Lower lobe of right lung (tissue), 2 donors: Measurements from ENCODE around the gene CCDC30. TPM values are rescaled to one million over a fixed set of nuclear protein-coding genes. Genes with fewer than 3 reads are reported as not detected.

Experiments used
- ATAC-seq, 2 donors: fragments of 200-7000 bp; cut with Tn5 transposase; one replicate each; pipeline ENCODE4 v1.9.1; 2020 to 2022; ENCODE audit warnings: mild to moderate bottlenecking in 2 of 2, moderate library complexity in 2 of 2
- DNase-seq: peaks from one replicate; pipeline ENCODE4 v3.0.0-alpha.2; 2020
- H3K27ac ChIP-seq: fragments of 200-600 bp; one replicate; pipeline ENCODE4 v1.8.0; 2022
- H3K27me3 ChIP-seq: fragments of 200-600 bp; one replicate; pipeline ENCODE4 v1.8.0; 2022; ENCODE audit warnings: low read depth
- H3K36me3 ChIP-seq: fragments of 200-600 bp; one replicate; pipeline ENCODE4 v1.8.0; 2022; ENCODE audit warnings: mild to moderate bottlenecking
- H3K4me1 ChIP-seq: fragments of 200-600 bp; one replicate; pipeline ENCODE4 v1.8.0; 2022
- H3K4me3 ChIP-seq: fragments of 200-600 bp; one replicate; pipeline ENCODE4 v1.8.0; 2022; ENCODE audit warnings: mild to moderate bottlenecking
- H3K9me3 ChIP-seq: fragments of 200-600 bp; one replicate; pipeline ENCODE4 v1.8.0; 2022
- CTCF ChIP-seq: fragments of 200-600 bp; IDR thresholded peaks from one replicate; pipeline ENCODE4 v1.8.0; 2022; ENCODE audit warnings: antibody characterized with exemption, mild to moderate bottlenecking
- intact Hi-C: fragments of 100-400 bp; cut with DNase I; formaldehyde crosslinking; loops from one replicate; pipeline ENCODE4 v1.11.0; 2022
- total RNA-seq: library from RNA; stranded (reverse); fragmentation: NEBNext Ultra II Directional; extraction: Animal tissue kit (Norgen Biotek cat#: 25700); gene quantifications from one replicate; pipeline ENCODE4 v1.2.1, GENCODE V29; 2021
- donor health status: DM: no; HTN: yes; CAD: no; lungs with severe emphysema.

Gene CCDC30
- total RNA-seq, 1 donor from 2014 or later, result 10.2 TPM

DNA sequence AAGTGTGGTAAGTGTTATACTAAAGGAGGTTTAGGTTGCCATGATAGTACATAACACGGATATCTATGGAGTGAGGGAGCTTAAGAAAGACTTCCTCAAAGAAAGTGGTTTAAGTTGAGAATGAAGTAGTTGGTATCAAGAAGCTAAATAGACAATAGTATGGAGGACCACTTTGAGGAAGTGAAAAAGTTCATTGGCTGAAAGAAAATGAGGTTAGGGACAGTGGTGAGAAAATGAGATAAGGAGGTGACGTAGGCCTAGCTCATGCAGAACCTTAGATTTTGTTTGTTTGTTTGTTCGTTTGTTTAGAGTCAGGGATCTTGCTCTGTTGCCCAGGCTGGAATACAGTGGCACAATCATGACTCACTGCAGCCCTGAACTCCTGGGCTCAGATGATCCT is 122.9 kb downstream of the CCDC30 start:
- intact Hi-C loops, result no loop called here

DNA sequence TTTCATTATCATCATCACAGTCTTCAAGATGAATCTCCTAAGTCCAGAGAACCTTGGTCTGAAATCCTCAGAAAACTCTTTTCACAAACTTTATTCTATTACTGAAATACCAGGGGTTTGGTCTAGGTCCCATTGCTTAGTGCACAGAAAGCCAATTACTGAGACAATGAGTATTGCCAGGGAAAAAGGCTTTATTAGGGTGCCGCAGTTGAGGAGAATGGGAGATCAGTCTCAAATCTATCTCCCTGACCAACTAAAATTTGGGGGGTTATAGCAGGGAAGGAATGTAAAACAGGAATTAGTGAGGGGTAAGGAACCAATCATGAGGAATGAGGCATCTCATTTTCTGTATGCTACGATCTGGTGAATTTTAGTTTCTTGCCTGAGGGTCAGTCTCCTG is 124.7 kb downstream of the CCDC30 start:
- no peaks in the 10 kb centered on the region for H3K36me3 ChIP-seq
- no peak for TF ChIP-seq CTCF
- H3K9me3 ChIP-seq, result peaks cover 8% of the 10 kb centered on the region
- no peak overlapping the region for H3K27ac ChIP-seq
- ATAC-seq (no peak), DNase-seq (no peak)
- no peaks in the 10 kb centered on the region for H3K27me3 ChIP-seq
- H3K4me1 ChIP-seq, result no peaks in the 10 kb centered on the region
- H3K4me3 ChIP-seq, result no peak overlapping the region
- intact Hi-C loops, result no loop called here

More for the DNA sequence above, 122.9 kb downstream of the CCDC30 start:
- Histone ChIP-seq H3K4me3 (no peak overlapping the region), H3K27me3 (no peaks in the 10 kb centered on the region), H3K9me3 (peaks cover 8% of the 10 kb centered on the region), H3K36me3 (no peaks in the 10 kb centered on the region), H3K4me1 (no peaks in the 10 kb centered on the region), H3K27ac (no peak overlapping the region)
- no peak for ATAC-seq
- DNase-seq, result no peak
- TF ChIP-seq CTCF, result no peak

DNA sequence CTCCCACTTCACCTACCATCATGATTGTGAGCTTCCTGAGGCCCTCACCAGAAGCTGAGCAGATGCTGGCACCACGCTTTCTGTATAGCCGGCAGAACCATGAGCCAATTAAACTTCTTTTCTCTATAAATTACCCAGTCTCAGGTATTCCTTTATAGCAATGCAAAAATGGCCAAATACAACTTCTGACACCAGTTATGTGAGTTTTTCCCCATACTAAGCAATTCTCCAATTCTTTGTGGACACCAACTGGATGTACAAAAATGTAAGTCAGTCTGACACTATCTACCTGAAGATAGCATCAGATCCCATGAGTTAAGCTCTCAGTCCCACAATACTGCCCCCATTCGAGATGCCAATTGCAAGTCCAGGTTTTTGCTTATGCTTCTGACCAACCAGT is 129.7 kb downstream of the CCDC30 start:
- ATAC-seq (no peak), DNase-seq (no peak)
- no peaks in the 10 kb centered on the region for H3K27me3 ChIP-seq
- no peak overlapping the region for H3K27ac ChIP-seq
- H3K9me3 ChIP-seq, result peaks cover 4% of the 10 kb centered on the region
- intact Hi-C loops, result no loop called here
- H3K4me1 ChIP-seq, result no peaks in the 10 kb centered on the region
- no peak overlapping the region for H3K4me3 ChIP-seq
- TF ChIP-seq CTCF, result no peak
- H3K36me3 ChIP-seq, result no peaks in the 10 kb centered on the region

DNA sequence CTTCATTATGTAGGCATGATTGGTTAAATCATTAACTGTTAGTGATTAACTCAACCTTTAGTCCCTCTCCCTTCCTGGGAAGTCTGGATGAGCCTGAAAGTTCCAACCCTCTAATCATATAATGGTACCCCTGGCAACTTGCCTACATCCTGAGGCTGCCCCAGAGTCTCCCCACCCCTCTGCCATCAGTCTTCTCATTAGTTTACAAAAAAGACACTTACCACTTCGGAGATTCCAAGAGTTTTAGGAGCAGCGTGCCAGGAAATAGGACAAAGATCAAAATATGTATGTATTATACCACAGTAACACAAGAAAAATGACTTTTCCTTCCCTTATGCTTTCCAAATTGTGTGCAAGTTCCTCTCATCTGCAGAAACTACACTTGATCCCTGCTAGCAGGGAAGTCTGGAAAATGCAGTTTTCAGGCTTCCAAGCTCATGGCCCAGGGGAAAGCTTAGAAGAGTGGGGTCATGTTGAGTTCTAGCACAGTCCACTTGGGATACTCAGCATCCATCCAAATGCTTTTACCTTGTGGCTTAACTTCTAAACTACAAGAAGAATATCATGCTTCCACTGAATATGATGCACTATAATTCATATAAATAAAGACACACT is 130.5 kb downstream of the CCDC30 start:
- intact Hi-C loops, result no loop called here
- ATAC-seq (no peak), DNase-seq (no peak)
- no peaks in the 10 kb centered on the region for H3K9me3 ChIP-seq
- no peak overlapping the region for H3K4me3 ChIP-seq
- no peak for TF ChIP-seq CTCF
- no peaks in the 10 kb centered on the region for H3K4me1 ChIP-seq
- no peaks in the 10 kb centered on the region for H3K36me3 ChIP-seq
- no peaks in the 10 kb centered on the region for H3K27me3 ChIP-seq
- H3K27ac ChIP-seq, result no peak overlapping the region

DNA sequence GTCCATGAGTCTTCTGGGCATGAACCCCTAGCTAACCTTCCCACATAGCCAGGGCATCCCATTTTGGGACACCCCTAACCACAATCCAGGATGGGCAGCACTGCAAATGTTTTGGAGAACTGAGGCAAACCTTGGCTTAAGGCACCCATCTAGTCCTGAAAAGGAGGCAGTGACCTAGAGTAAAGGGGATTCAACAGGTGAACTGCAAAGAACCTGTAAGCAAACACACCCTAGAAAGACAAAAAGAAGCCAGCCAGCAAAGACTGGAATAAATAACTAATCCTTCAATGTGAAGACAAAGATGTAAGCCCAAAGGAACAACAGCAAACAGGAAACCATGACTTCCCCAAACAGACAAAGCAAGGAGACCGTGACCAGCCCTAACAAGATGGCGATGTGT is 138.4 kb downstream of the CCDC30 start:
- no peaks in the 10 kb centered on the region for H3K27me3 ChIP-seq
- intact Hi-C loops, result no loop called here

More for the DNA sequence above, 138.4 kb downstream of the CCDC30 start:
- no peaks in the 10 kb centered on the region for H3K4me1 ChIP-seq
- ATAC-seq, result no peak
- H3K36me3 ChIP-seq, result no peaks in the 10 kb centered on the region
- no peak for DNase-seq
- no peak overlapping the region for H3K27ac ChIP-seq
- H3K4me3 ChIP-seq, result no peak overlapping the region
- H3K9me3 ChIP-seq, result no peaks in the 10 kb centered on the region
- no peak for TF ChIP-seq CTCF
